GM19463 (cell line): Measurements from ENCODE around the gene EPHA6.
A peak's percentile ranks its signal among the peaks of the same experiment; 100 is the strongest.
"Not testable (repeated sequence)": the region's sequence is repeated elsewhere in the genome, so short reads cannot be mapped to it uniquely, and the experiment has no call there.

Source experiments
- ATAC-seq: cut with Tn5 transposase; IDR thresholded peaks from one replicate; pipeline ENCODE4 v1.9.1; 2021; ENCODE audit warnings: mild to moderate bottlenecking, moderate library complexity; ENCODE audit not compliant: unreplicated experiment

EPHA6 gene

GRCh38 chr3:97421565-97421964, 607.2 kb downstream of the EPHA6 start:
- ATAC-seq, result no peak

GRCh38 chr3:97425002-97425401, 610.6 kb downstream of the EPHA6 start:
- no peak for ATAC-seq

- ATAC-seq, result no peak
These were observed 616.2 kb downstream of the EPHA6 start for GRCh38 chr3:97430601-97431000.

DNA sequence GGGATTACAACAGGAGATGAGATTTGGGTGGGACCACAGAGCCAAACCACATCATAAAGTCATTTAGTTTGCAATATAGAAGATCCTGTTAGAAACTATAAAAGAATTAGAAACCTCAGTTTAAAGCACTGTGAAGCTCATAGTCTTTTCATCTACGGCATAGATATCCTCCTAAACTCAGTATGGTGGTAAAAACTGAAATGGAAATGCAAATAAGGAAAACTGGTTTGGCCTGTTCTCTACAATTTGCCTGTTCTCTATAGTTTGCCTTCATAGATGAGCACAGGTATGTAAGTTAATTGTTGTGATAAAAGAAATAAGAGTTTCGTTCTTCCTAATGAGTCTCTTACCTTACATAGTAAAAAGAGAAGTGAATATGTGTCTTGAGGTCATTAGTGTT, 618.5 kb downstream of the EPHA6 start:
- no peak for ATAC-seq

- no peak for ATAC-seq
These were observed 623.7 kb downstream of the EPHA6 start for GRCh38 chr3:97438131-97438530.

DNA sequence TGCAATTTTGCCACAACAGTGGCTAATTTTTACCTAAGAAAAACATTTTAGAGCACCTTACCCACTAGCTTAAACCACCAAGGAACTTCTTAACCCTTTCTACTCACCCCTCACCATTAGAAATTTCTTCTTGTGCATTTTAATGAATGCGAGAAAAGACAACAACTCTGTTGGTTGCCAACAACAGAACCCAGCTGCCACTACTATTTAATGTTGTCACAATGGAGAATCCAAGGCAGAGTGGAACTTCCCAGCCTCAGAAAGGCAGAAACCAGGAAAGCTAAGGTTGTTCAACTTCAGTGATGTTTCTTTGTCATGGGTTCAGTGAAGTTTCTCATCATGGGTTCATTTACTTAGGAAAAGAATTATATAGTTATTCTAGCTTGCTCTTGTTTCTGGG, 625.0 kb downstream of the EPHA6 start:
- no peak for ATAC-seq

DNA sequence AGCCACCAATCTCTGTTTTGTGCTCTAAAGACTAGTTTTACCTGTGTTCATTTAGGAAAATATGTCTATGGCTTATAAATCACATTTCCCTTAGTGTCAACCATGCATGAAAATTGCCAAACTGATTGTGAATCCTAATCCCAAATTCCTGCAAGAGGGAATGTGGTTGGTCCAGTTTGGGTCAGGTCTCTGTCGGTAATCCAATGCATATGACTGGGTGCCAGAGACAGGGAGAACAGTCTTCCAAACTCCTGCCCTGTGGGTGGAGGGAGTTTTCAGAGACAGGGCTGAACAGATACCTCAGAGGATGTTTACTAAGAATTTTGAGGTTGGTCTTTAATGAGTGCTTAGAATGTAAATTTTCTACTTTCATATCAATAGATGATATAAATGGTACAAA, 649.6 kb downstream of the EPHA6 start:
- ATAC-seq, result no peak

GRCh38 chr3:97470481-97470880, 656.1 kb downstream of the EPHA6 start:
- no peak for ATAC-seq

DNA sequence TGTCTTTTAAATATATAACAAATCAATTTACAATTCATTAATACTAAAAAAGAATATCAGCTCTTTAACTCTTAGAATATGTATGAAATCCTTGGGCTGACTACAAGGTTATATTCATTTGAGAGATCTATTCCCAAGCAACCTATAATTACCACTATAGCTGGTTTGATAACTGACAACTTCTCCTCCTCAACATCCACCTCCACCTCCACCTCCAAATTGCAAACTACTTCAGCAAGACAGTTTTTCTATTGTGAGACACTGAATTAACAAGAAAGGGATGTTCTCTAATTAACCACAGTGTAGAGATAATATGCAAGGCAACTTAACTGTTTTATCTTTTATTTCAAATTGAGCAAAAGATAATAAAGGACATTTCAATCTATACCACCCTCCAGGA, 665.3 kb downstream of the EPHA6 start:
- no peak for ATAC-seq

GRCh38 chr3:97480696-97481289, 666.4 kb downstream of the EPHA6 start:
- ATAC-seq, result not testable (repeated sequence)

GRCh38 chr3:97481416-97481815, 667.0 kb downstream of the EPHA6 start:
- no peak for ATAC-seq

- no peak for ATAC-seq
These were observed 670.8 kb downstream of the EPHA6 start for GRCh38 chr3:97485206-97485605.

- ATAC-seq, result no peak
These were observed 673.2 kb downstream of the EPHA6 start for GRCh38 chr3:97487587-97487986.

DNA sequence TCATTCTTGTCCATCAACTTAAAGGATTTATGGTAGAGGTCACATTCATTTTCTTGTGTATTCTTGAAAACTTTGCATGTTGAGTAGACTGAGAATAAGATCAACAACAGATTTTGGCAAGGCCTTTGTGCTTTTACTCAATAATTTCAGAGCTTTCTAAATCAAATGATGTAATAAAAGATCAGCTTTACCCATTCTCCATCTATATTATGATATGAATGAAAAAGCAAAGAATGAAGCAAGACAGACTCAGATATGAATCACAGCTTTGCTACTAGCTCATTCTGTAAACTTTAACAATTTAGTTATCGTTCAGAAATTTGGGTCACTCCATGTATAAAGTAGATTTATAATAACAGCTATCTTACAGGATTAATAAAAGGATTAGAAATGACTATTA, 674.3 kb downstream of the EPHA6 start:
- no peak for ATAC-seq

GRCh38 chr3:97495896-97496295, 681.5 kb downstream of the EPHA6 start:
- ATAC-seq, result no peak

GRCh38 chr3:97497138-97497537, 682.7 kb downstream of the EPHA6 start:
- ATAC-seq, result no peak

GRCh38 chr3:97504463-97504862, 690.1 kb downstream of the EPHA6 start:
- no peak for ATAC-seq

DNA sequence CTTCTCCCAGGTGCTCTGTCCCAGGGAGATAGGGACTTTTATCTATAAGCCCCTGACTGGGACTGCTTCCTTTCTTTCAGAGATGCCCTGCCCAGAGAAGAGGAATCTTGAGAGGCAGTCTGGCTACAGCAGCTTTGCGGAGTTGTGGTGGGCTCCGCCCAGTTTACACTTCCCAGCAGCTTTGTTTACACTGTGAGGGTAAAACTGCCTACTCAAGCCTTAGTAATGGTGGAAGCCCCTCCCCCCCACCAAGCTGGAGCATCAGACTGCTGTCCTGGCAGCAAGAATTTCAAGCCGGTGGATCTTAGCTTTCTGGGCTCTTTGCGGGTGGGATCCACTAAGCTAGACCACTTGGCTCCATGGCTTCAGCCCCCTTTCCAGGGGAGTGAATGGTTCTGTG, 696.4 kb downstream of the EPHA6 start:
- no peak for ATAC-seq

DNA sequence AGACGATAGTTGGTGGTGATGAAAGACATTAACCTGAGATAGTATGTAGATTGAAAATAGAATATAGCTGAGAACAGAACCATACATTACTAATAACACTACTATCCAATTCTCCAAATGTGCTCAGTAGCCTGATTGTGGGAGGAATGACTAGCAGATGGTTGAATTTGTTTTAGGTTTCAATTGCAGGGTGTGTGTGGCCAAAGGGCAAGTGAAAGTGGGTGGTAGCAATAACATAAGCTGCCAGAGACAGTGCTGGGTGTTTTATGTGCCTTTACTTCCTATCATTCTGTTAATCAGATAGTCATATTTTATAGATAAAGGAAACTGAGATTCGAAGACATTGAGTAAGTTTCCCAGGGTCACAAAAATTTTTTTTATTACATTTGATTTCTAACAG, 700.7 kb downstream of the EPHA6 start:
- peak; percentile 47 for ATAC-seq

DNA sequence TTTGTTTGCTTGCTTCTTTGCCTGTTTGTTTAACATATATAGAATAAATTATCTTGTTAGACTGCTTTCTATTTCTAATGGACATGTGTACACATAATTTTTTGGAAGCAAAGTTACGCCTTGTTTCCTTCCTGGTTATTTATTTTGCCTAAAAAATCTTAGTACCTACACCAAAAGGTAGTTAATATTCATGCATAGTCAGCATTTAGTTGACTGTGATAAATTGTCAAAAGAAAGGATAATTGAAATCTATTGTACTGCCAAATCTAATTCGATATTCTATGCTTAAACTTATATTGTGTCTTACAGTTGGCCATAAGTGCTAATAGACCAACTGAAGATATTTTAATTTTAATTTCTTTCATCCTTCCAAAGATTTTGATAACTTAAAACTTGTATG, 716.3 kb downstream of the EPHA6 start:
- no peak for ATAC-seq

DNA sequence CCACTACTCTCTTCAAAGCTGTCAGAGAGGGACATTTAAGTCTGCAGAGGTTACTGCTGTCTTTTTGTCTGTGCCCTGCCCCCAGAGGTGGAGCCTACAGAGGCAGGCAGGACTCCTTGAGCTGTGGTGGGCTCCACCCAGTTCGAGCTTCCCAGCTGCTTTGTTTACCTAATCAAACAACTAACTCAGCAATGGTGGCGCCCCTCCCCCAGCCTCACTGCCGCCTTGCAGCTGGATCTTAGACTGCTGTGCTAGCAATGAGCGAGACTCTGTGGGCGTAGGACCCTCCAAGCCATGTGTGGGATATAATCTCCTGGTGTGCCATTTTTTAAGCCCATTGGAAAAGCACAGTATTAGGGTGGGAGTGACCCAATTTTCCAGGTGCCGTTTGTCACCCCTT, 733.2 kb downstream of the EPHA6 start:
- not testable (repeated sequence) for ATAC-seq

DNA sequence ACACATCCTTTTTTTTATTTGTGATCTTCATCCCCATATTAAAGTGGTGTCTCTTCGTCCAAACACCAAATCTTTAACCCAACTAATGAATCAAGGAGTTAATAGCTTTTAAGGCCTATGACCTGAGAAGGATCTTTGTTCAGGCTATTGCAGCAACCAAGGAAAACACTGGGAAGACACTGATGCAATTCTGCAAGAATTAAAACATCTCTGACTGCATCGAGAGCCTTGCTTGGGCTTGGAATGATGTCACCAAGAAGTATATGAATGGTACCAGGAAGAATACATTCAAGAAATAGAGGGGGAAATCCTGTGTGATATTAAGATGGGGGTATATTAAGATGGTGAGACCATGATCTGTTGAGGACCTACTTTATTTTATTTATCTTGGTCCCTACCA, 736.0 kb downstream of the EPHA6 start:
- no peak for ATAC-seq

- no peak for ATAC-seq
These were observed 737.8 kb downstream of the EPHA6 start for GRCh38 chr3:97552186-97552585.

- no peak for ATAC-seq
These were observed 761.3 kb downstream of the EPHA6 start for GRCh38 chr3:97575742-97576141.
